ENCODE data around the gene HOXC6. TPM values are rescaled to one million over a fixed set of nuclear protein-coding genes. Genes with fewer than 3 reads are reported as not detected.
"Not testable (repeated sequence)": the region's sequence is repeated elsewhere in the genome, so short reads cannot be mapped to it uniquely, and the experiment has no call there.

Gene HOXC6
- total and polyA plus RNA-seq, 4 donors, result 0.18 to 0.71 (median 0.35) TPM

GRCh38 chr12:54079115-54079514, 50.9 kb downstream of the HOXC6 start:
- H3K9me3 ChIP-seq (ENCODE audit: control insufficient read depth in 4 of 4, insufficient read depth in 3 of 4, low read length in 3 of 4); H3K4me3 ChIP-seq; ATAC-seq (ENCODE audit: insufficient read depth, low FRiP score); H3K27ac ChIP-seq (ENCODE audit: low read depth in 1 of 2, low read length in 1 of 2); H3K4me1 ChIP-seq (ENCODE audit: control insufficient read depth in 5 of 5, insufficient read depth in 5 of 5, low read length in 5 of 5); H3K9ac ChIP-seq (ENCODE audit: insufficient read depth in 1 of 2, low read length in 2 of 2); H3K36me3 ChIP-seq (ENCODE audit: control insufficient read depth in 4 of 4, insufficient read depth in 4 of 4, low read length in 4 of 4): not testable (repeated sequence)
- 62 to 67% methylated on average over 9 of the region's 9 CpGs for WGBS, 2 donors
- peaks cover 0 to 36% (median 12%) of the 10 kb centered on the region in 3 donors for H3K27me3 ChIP-seq (ENCODE audit: control insufficient read depth in 3 of 3, insufficient read depth in 3 of 3, low read length in 2 of 3)
- DNase-seq, result peak in 1 of 3 donors; percentile 12

Small RNAs within 50 kb of the gene (small RNA-seq; reads per million reads assigned to genes)
- gene HOXC5 (ENCODE audit: low replicate concordance), result not detected
- gene MIR196A2 (ENCODE audit: low replicate concordance), result 0.13 reads per million
- gene MIR615 (ENCODE audit: low replicate concordance), result 0.50 reads per million, percentile 61 among the genes with 10 or more reads in this experiment

Other genes with a start within 250 kb of the HOXC6 start
- not detected for gene HOXC13, start 89.6 kb upstream of the HOXC6 start, total RNA-seq
- gene HOXC13, start 89.6 kb upstream of the HOXC6 start, polyA plus RNA-seq, result not detected
- gene HOXC12, start 73.5 kb upstream of the HOXC6 start, total RNA-seq, result not detected
- gene HOXC12, start 73.5 kb upstream of the HOXC6 start, polyA plus RNA-seq, result not detected
- gene HOXC11, start 55.3 kb upstream of the HOXC6 start, total RNA-seq, result not detected
- not detected for gene HOXC11, start 55.3 kb upstream of the HOXC6 start, polyA plus RNA-seq
- under 1 TPM in 1 of 2 donors, not detected in 1; 0.15 TPM for gene HOTAIR, start 53.5 kb upstream of the HOXC6 start, total RNA-seq
- not detected for gene HOTAIR, start 53.5 kb upstream of the HOXC6 start, polyA plus RNA-seq
- under 1 TPM in 1 of 2 donors, not detected in 1; 0.18 TPM for gene HOXC10, start 43.3 kb upstream of the HOXC6 start, total RNA-seq
- not detected for gene HOXC10, start 43.3 kb upstream of the HOXC6 start, polyA plus RNA-seq
- not detected for gene HOXC9, start 28.3 kb upstream of the HOXC6 start, total RNA-seq
- gene HOXC9, start 28.3 kb upstream of the HOXC6 start, polyA plus RNA-seq, result under 1 TPM; 0.08 to 0.18 TPM
- not detected for gene HOXC8, start 19.5 kb upstream of the HOXC6 start, total RNA-seq
- under 1 TPM; 0.08 to 0.14 TPM for gene HOXC8, start 19.5 kb upstream of the HOXC6 start, polyA plus RNA-seq
- under 1 TPM; 0.25 to 0.26 TPM for gene HOXC5, start 4.6 kb downstream of the HOXC6 start, total RNA-seq
- under 1 TPM; 0.08 to 0.10 TPM for gene HOXC5, start 4.6 kb downstream of the HOXC6 start, polyA plus RNA-seq
- gene HOXC4, start 25.4 kb downstream of the HOXC6 start, total RNA-seq, result under 1 TPM; 0.71 to 0.86 TPM
- under 1 TPM; 0.18 to 0.31 TPM for gene HOXC4, start 25.4 kb downstream of the HOXC6 start, polyA plus RNA-seq
- gene SMUG1, start 160.5 kb downstream of the HOXC6 start, total RNA-seq, result 10 to 100 TPM; 20.3 to 28.4 TPM
- gene SMUG1, start 160.5 kb downstream of the HOXC6 start, polyA plus RNA-seq, result 10 to 100 TPM; 23.4 to 45.7 TPM